ENCODE data around the gene ELOA2.
"Not testable (repeated sequence)": the region's sequence is repeated elsewhere in the genome, so short reads cannot be mapped to it uniquely, and the experiment has no call there.

ELOA2 gene

GRCh38 chr18:47019870-47020269, 15.6 kb downstream of the ELOA2 start:
- DNase-seq, result not testable (repeated sequence)
